T-helper 17 cell (primary cell): ENCODE measurements around the gene MACROD2. TPM values are rescaled to one million over a fixed set of nuclear protein-coding genes. Genes with fewer than 3 reads are reported as not detected.

Experiments used
- ATAC-seq: fragments of 150-1000 bp; cut with Tn5 transposase; 2 replicates; pipeline ENCODE4 v1.10.0; 2021; ENCODE audit warnings: mild to moderate bottlenecking, moderate library complexity
- DNase-seq, 3 donors: peaks; one replicate each; pipeline versions ENCODE4 v3.0.0 to v3.0.0-alpha.2; 2020 to 2021
- H3K9me3 ChIP-seq: one replicate; pipeline ENCODE4 v1.7.0; 2013; ENCODE audit warnings: low read length, mild to moderate bottlenecking; ENCODE audit not compliant: control insufficient read depth, poor library complexity, severe bottlenecking
- H3K27ac Mint-ChIP-seq: one replicate; pipeline ENCODE4 v1.8.0; 2022; ENCODE audit warnings: mild to moderate bottlenecking, moderate library complexity, mixed read lengths
- H3K27me3 Mint-ChIP-seq: one replicate; pipeline ENCODE4 v1.8.0; 2022; ENCODE audit warnings: mixed read lengths
- H3K36me3 Mint-ChIP-seq: one replicate; pipeline ENCODE4 v1.8.0; 2022; ENCODE audit warnings: low read depth, mixed read lengths
- H3K4me1 Mint-ChIP-seq: one replicate; pipeline ENCODE4 v1.8.0; 2022; ENCODE audit warnings: mild to moderate bottlenecking, mixed read lengths
- H3K4me3 Mint-ChIP-seq: one replicate; pipeline ENCODE4 v1.8.0; 2022; ENCODE audit warnings: mild to moderate bottlenecking, moderate library complexity, mixed read lengths
- total RNA-seq, 4 donors: library from RNA in 2 of 4; stranded (reverse) in 2 of 4; gene quantifications; one replicate each; pipeline ENCODE4 v1.2.3 and lab custom pipeline; 2022 to 2026

MACROD2 gene
- total RNA-seq, 2 donors from 2014 or later, result 0.85 TPM; not detected in 1

DNA sequence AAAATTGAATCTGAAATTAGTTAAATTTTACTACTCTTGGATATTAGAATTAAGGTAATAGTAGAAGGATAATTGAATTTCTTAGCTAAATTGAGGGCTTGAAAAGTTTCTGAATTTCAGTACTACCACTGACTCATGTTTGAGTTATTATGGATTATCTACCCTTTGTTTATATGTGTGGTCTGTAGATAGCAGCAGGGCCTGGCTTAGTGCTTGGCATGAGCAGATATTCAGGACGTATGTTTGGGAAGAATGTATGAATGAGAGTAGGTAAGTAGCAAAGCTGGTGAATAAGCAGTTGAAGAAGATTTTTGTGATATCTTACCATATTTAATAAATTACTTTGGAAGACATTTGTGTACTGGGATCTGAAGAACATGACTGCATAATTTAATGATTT lies 152.7 kb downstream of the MACROD2 start:
- H3K9me3 ChIP-seq, result no peaks in the 10 kb centered on the region
- H3K36me3 Mint-ChIP-seq, result no peaks in the 10 kb centered on the region
- no peak overlapping the region for H3K27ac Mint-ChIP-seq
- H3K4me3 Mint-ChIP-seq, result no peak overlapping the region
- DNase-seq (no peak), ATAC-seq (no peak)
- H3K4me1 Mint-ChIP-seq, result no peaks in the 10 kb centered on the region
- H3K27me3 Mint-ChIP-seq, result no peaks in the 10 kb centered on the region

DNA sequence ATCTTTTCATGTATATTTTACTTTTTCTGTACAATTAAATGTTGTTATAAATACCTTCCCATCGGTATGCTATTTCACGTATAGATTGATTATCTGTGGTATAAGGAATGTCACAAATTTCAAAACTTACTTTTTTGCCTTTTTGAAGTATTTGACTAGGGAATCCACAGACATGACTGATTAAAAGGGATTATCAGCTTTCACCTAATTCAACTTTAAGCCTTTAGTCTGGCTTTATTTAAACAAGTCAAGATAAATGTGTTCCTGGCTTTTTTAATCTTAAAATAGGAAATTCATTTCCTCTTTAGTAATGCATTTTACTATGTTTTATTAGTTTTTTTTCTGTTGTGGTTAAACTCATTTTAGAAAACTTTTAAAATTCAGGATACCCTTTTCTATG lies 160.0 kb downstream of the MACROD2 start:
- DNase-seq, result no peak
- Mint-ChIP-seq H3K27me3 (no peaks in the 10 kb centered on the region), H3K27ac (no peak overlapping the region), H3K36me3 (no peaks in the 10 kb centered on the region), H3K4me1 (no peaks in the 10 kb centered on the region), H3K4me3 (no peak overlapping the region)
- ATAC-seq, result no peak
- no peaks in the 10 kb centered on the region for H3K9me3 ChIP-seq

DNA sequence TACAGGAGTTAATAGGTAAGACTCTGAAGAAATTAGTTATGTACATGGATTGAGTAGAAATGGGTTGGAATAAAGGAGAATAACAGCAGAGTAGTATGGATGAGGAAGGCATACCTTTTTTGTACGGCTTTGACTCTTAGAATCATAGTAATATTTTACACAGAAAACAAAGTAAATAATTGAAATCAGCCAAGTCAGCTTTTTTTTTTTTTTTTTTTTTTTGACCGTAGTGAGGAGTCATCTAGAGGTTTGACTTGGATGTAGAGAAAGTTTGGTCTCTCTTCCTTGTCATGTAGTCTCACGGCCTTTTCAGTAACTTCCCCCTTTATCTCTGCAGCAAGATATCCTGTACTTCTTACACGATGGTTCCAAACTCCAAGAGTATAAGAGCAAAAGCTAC lies 183.2 kb downstream of the MACROD2 start:
- no peak for DNase-seq
- no peaks in the 10 kb centered on the region for H3K9me3 ChIP-seq
- no peak overlapping the region for H3K4me3 Mint-ChIP-seq
- H3K4me1 Mint-ChIP-seq, result no peaks in the 10 kb centered on the region
- ATAC-seq, result no peak
- H3K36me3 Mint-ChIP-seq, result no peaks in the 10 kb centered on the region
- no peak overlapping the region for H3K27ac Mint-ChIP-seq
- H3K27me3 Mint-ChIP-seq, result no peaks in the 10 kb centered on the region

DNA sequence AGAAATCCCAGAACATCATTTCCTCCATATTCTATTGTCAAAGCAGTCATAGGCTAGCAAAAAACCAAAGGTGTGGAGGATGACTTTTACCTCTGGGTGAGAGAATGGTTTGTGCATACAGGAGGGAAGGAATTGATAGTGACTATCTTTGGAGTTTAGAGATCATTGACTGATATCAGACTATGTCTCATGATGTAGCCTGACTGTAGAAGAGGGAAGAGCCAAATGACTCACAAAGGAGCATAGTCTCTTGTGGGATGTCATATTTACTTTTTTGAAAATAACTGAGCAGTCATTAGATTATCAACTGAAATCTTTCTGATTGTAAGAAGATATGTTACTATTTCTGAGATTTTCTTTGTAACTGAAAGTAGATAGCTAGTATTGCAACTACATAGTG lies 183.6 kb downstream of the MACROD2 start:
- no peak for ATAC-seq
- DNase-seq, result no peak
- H3K27me3 Mint-ChIP-seq, result no peaks in the 10 kb centered on the region

DNA sequence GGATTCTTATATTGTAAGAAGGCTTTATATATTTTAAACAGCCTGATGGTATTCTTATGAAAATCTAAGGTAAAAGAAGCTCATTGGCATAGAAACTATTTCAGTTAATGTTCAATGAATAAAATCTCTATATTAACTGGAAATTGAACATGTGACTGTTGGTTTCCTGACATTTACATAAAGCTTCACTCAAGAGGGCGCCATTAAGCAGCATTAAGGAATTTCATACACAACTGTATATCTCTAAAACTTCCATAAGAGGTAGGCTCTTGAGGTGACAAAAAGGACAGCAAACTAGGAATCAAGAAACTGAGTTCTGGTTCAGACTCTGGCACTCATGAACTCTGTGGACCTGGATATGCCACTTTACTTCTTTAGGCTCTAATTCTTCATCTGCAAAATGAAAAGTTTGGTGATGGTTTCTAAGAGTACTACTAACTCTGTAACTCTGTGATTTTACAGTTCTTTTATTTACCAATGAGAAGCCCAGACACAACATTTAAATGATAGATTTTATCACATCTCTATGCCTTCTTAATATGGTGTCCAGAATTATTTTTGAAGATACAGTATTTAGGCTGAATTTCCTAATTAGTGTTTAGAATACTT lies 194.6 kb downstream of the MACROD2 start:
- Mint-ChIP-seq H3K27me3 (no peaks in the 10 kb centered on the region), H3K4me1 (no peaks in the 10 kb centered on the region), H3K27ac (no peak overlapping the region), H3K36me3 (no peaks in the 10 kb centered on the region), H3K4me3 (no peak overlapping the region)
- H3K9me3 ChIP-seq, result no peaks in the 10 kb centered on the region
- no peak for DNase-seq
- no peak for ATAC-seq

More for the DNA sequence above, 183.6 kb downstream of the MACROD2 start:
- Mint-ChIP-seq H3K4me1 (no peaks in the 10 kb centered on the region), H3K27ac (no peak overlapping the region), H3K36me3 (no peaks in the 10 kb centered on the region), H3K4me3 (no peak overlapping the region)
- no peaks in the 10 kb centered on the region for H3K9me3 ChIP-seq

DNA sequence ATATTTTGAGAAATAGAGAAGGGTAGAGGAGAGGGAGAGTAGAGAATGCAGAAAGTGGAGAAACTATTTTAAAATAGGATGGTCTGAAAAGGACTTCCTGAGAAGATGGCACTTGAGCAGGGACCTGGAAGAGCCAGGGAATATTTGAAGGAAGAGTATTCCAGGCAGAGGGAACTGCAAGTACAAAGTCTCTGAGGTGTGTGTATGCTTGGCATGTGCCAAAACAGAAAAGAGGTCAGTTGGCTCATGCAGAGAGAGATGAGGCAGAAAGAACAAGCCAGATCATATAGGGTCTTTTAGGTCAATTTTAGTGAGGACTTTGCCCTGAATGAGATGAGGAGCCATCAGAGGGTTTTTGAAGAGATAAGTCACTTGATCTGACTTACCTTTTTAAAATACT lies 196.2 kb downstream of the MACROD2 start:
- Mint-ChIP-seq H3K36me3 (no peaks in the 10 kb centered on the region), H3K4me3 (no peak overlapping the region)

DNA sequence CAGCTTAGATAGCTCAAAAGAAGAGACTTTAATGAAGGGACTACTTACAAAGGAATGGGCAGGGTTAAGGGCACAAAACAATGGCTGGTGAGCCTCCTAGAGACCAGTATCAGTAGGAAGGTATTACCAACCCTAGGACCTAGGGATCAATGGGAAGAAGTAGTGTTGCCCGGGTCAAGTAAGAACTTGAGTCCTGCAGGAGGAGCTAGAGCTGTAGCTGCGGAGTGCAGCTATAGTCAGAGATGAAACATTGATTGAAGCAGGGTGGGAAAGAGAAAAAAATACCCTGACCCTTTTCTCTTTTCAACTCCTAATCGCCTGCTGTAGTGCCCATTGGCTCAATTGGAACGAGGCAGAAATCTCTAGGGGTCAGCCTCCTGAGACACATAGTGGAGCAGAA lies 198.1 kb downstream of the MACROD2 start:
- Mint-ChIP-seq H3K27ac (no peak overlapping the region), H3K4me1 (no peaks in the 10 kb centered on the region)

More for the DNA sequence above, 196.2 kb downstream of the MACROD2 start:
- Mint-ChIP-seq H3K27me3 (no peaks in the 10 kb centered on the region), H3K4me1 (no peaks in the 10 kb centered on the region), H3K27ac (no peak overlapping the region)
- ATAC-seq (no peak), DNase-seq (no peak)
- no peaks in the 10 kb centered on the region for H3K9me3 ChIP-seq

DNA sequence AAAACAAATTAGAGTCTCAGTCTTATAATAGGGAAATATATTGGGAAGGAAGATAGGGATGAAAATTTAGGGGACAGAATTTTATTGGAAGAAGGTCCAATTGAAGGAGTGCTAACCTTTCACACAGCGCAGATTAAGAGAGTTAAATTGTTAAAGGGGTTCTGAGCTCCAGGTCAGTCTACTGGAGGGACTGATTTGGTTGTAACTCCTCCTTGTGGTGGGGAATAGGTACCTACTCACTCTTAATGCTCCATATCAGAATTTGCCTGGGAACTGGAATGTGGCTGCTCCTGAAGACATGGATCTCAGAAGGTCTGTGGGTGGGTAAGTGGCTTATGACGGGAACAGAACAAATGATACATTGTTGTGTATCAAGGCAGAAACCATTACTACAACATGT lies 198.6 kb downstream of the MACROD2 start:
- no peak overlapping the region for H3K4me3 Mint-ChIP-seq
- no peak for ATAC-seq
- DNase-seq, result no peak
- no peaks in the 10 kb centered on the region for H3K4me1 Mint-ChIP-seq
- H3K27ac Mint-ChIP-seq, result no peak overlapping the region
- H3K27me3 Mint-ChIP-seq, result no peaks in the 10 kb centered on the region
- no peaks in the 10 kb centered on the region for H3K9me3 ChIP-seq
- no peaks in the 10 kb centered on the region for H3K36me3 Mint-ChIP-seq

More for the DNA sequence above, 198.1 kb downstream of the MACROD2 start:
- Mint-ChIP-seq H3K4me3 (no peak overlapping the region), H3K36me3 (no peaks in the 10 kb centered on the region), H3K27me3 (no peaks in the 10 kb centered on the region)
- DNase-seq, result no peak
- no peaks in the 10 kb centered on the region for H3K9me3 ChIP-seq
- ATAC-seq, result no peak

DNA sequence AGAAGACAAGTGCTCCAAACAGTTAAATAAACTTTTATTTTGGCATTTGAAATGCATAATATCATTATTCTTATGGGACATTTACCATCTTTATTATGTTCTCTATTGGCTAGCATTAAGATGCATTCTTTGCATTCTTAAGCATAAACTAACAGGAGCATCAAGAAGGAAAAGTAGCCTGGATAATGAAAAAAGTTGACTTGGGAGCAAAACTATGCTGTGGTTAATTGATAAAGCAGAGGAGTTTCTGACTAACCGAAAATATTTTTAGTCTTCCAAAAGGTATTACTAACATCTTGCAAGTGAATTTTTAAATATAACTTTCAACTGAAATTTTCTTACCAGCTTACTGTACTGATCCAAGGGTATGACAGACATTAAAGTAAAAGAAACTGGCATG lies 201.8 kb downstream of the MACROD2 start:
- no peaks in the 10 kb centered on the region for H3K9me3 ChIP-seq
- no peak for ATAC-seq
- Mint-ChIP-seq H3K27me3 (no peaks in the 10 kb centered on the region), H3K36me3 (no peaks in the 10 kb centered on the region), H3K27ac (no peak overlapping the region), H3K4me3 (no peak overlapping the region), H3K4me1 (no peaks in the 10 kb centered on the region)
- DNase-seq, result no peak

DNA sequence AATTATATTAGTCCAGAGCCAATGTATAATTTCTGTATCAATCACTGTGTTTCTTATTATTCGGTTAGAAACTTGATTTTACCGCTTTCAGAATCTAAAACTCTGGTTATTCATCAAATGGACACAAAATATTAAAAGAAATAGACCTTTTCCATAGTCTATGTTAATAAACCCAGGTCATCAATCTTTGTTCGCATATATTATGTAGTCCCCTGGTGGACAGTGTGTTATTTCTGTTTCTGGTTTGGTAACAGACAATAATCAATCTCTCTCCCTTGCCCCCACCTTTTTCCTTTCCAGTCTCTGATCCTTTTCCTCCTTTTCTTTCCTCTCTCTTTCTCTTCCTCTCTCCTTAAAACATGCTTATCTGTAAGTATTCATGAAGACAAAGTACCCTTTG lies 203.1 kb downstream of the MACROD2 start:
- no peaks in the 10 kb centered on the region for H3K4me1 Mint-ChIP-seq
- ATAC-seq (no peak), DNase-seq (no peak)
- H3K9me3 ChIP-seq, result no peaks in the 10 kb centered on the region
- H3K36me3 Mint-ChIP-seq, result no peaks in the 10 kb centered on the region
- H3K27ac Mint-ChIP-seq, result no peak overlapping the region
- H3K4me3 Mint-ChIP-seq, result no peak overlapping the region
- H3K27me3 Mint-ChIP-seq, result no peaks in the 10 kb centered on the region

DNA sequence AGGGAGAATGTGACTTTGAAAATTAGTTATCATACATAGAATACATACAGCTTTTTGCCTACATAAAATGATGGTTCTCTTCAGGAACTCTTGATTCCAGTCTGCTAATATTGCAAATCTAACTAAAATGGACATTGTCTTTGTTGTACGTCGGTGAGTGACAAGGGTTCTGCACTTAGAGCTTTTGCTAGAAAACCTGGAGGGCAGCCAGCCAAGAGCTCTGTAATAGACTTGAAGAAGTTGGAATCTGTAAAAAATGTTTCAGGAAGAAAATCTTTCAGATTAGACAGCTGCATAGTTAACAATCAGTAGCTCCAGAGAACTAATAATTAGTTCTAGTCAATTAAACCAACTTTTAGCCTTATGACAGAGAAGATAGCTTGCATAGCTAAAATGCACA lies 203.8 kb downstream of the MACROD2 start:
- ATAC-seq, result no peak

DNA sequence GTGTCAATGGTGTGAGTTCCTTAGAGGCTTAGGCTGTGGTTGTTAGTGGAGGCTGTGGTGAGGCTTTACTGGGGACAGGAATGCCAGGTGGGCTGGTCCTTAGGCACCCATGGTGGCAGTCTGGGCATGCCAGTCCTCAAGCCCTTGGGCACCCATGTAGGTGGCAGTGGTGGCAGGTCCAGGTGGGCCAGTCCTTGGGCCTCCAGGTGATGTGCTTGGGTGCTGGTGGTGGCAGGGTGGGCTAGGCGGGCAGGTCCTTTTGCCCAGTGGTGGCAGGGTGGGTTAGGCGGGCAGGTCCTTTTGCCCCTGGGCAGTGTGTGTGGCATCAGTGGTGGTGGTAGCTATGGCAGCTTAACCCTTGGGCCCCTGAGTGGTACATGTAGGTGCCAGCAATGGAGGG lies 208.3 kb downstream of the MACROD2 start:
- no peaks in the 10 kb centered on the region for H3K9me3 ChIP-seq
- no peak overlapping the region for H3K27ac Mint-ChIP-seq
- H3K36me3 Mint-ChIP-seq, result no peaks in the 10 kb centered on the region
- H3K4me1 Mint-ChIP-seq, result no peaks in the 10 kb centered on the region
- no peak overlapping the region for H3K4me3 Mint-ChIP-seq
- ATAC-seq (no peak), DNase-seq (no peak)
- no peaks in the 10 kb centered on the region for H3K27me3 Mint-ChIP-seq

More for the DNA sequence above, 203.8 kb downstream of the MACROD2 start:
- no peak overlapping the region for H3K4me3 Mint-ChIP-seq
- no peaks in the 10 kb centered on the region for H3K36me3 Mint-ChIP-seq
- H3K9me3 ChIP-seq, result no peaks in the 10 kb centered on the region
- H3K27ac Mint-ChIP-seq, result no peak overlapping the region
- no peak for DNase-seq
- H3K27me3 Mint-ChIP-seq, result no peaks in the 10 kb centered on the region
- no peaks in the 10 kb centered on the region for H3K4me1 Mint-ChIP-seq

DNA sequence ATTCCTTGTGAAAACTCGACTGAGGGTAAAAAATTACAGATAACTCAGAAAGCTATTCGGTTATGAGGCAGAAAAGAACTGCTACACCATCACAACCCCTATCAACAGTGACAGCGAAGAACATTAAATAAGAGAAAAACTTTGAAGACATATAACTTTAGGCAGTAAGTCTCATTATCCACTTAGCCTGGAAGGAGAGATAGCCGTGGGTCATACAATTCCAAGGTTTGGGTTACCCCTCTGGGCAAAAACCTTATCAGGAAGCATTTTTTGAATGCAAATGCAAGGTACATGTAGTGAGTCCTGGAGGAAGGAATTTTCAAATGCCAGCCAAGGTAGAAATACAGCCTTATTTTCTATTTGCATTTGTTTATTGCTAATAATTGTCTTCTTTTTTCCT lies 212.3 kb downstream of the MACROD2 start:
- Mint-ChIP-seq H3K4me3 (no peak overlapping the region), H3K4me1 (no peaks in the 10 kb centered on the region), H3K27me3 (no peaks in the 10 kb centered on the region), H3K27ac (no peak overlapping the region), H3K36me3 (no peaks in the 10 kb centered on the region)
- DNase-seq (no peak), ATAC-seq (no peak)
- no peaks in the 10 kb centered on the region for H3K9me3 ChIP-seq

DNA sequence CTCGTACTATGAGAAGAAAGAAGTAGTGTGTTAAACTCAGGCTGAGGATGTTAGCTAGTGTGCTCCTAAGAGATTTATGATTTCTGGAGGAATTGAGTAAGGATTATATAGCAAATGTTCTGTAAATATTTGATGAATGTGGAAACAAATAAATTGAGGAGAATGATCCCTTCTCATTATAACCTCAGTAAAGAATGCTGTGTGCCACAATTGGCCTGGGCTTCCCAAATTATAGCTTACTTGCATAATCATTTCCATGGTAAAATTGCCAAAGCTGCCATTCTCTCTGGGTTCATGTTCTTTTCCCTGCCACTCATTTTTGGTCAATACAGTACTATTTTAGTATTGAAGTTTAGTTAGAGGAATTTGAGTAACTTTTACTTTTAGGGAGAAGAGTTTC lies 213.6 kb downstream of the MACROD2 start:
- no peaks in the 10 kb centered on the region for H3K4me1 Mint-ChIP-seq
- H3K36me3 Mint-ChIP-seq, result no peaks in the 10 kb centered on the region
- no peak overlapping the region for H3K4me3 Mint-ChIP-seq
- no peaks in the 10 kb centered on the region for H3K27me3 Mint-ChIP-seq
- ATAC-seq (no peak), DNase-seq (no peak)
- no peak overlapping the region for H3K27ac Mint-ChIP-seq
- no peaks in the 10 kb centered on the region for H3K9me3 ChIP-seq
